Ishikawa (cell line): ENCODE measurements around the gene CCIN.

Experiments used
- CEBPB ChIP-seq: IDR thresholded peaks from 2 replicates; pipeline ENCODE4 v1.6.1; 2012
- CREB1 ChIP-seq: IDR thresholded peaks from 2 replicates; pipeline ENCODE4 v1.6.1; 2012; ENCODE audit warnings: low read depth
- EGR1 ChIP-seq: IDR thresholded peaks from 2 replicates; pipeline ENCODE4 v1.6.1; 2012
- EP300 ChIP-seq: IDR thresholded peaks from 2 replicates; pipeline ENCODE4 v1.6.1; 2012; ENCODE audit warnings: borderline replicate concordance
- FOXM1 ChIP-seq: IDR thresholded peaks from 2 replicates; pipeline ENCODE4 v1.6.1; 2012; ENCODE audit warnings: low read depth, borderline replicate concordance
- MAX ChIP-seq: IDR thresholded peaks from 2 replicates; pipeline ENCODE4 v1.6.1; 2012
- NFIC ChIP-seq: IDR thresholded peaks from 2 replicates; pipeline ENCODE4 v1.6.1; 2012
- RAD21 ChIP-seq: IDR thresholded peaks from 2 replicates; pipeline ENCODE4 v1.6.1; 2012; ENCODE audit warnings: low read depth
- REST ChIP-seq: IDR thresholded peaks from 2 replicates; pipeline ENCODE4 v1.6.1; 2012; ENCODE audit warnings: low read depth, mild to moderate bottlenecking
- TAF1 ChIP-seq: IDR thresholded peaks from 2 replicates; pipeline ENCODE4 v1.6.1; 2012; ENCODE audit warnings: low read depth, mild to moderate bottlenecking
- TCF12 ChIP-seq: IDR thresholded peaks from 2 replicates; pipeline ENCODE4 v1.6.1; 2012; ENCODE audit warnings: low read depth
- TEAD4 ChIP-seq: IDR thresholded peaks from 2 replicates; pipeline ENCODE4 v1.6.1; 2012
- YY1 ChIP-seq: IDR thresholded peaks from 2 replicates; pipeline ENCODE4 v1.6.1; 2012; ENCODE audit warnings: low read depth
- ZBTB7A ChIP-seq: IDR thresholded peaks from 2 replicates; pipeline ENCODE4 v1.6.1; 2012; ENCODE audit warnings: low read depth

GRCh38 chr9:36192196-36192595 lies 23.0 kb downstream of the CCIN start:
- TF ChIP-seq CEBPB (no peak), FOXM1 (no peak), EGR1 (no peak), NFIC (no peak), REST (no peak), YY1 (no peak), TAF1 (no peak), MAX (no peak), EP300 (no peak), TCF12 (no peak), RAD21 (no peak), CREB1 (no peak), ZBTB7A (no peak), TEAD4 (no peak)
